OCI-LY7 (cell line): ENCODE measurements around the gene USP37.

Experiments used
- EZH2phosphoT487 ChIP-seq: fragments of 200-600 bp; sonication (generic); IDR thresholded peaks from 2 replicates; pipeline ENCODE4 v1.6.1; 2018; ENCODE audit warnings: low read depth, borderline replicate concordance, mild to moderate bottlenecking, mixed run types, antibody characterized with exemption, low read length, moderate library complexity, mixed read lengths
- TF ChIP-seq, protein P1 (sequence below): fragments of 200-600 bp; sonication (generic); conservative IDR thresholded peaks from 2 replicates; pipeline ENCODE4 v1.5.1; 2014; ENCODE audit warnings: mild to moderate bottlenecking, antibody characterized with exemption, low read length, moderate library complexity, mixed read lengths

GRCh38 chr2:218569038-218569431 lies 884 bp upstream of the USP37 start:
- TF ChIP-seq, protein P1, sequence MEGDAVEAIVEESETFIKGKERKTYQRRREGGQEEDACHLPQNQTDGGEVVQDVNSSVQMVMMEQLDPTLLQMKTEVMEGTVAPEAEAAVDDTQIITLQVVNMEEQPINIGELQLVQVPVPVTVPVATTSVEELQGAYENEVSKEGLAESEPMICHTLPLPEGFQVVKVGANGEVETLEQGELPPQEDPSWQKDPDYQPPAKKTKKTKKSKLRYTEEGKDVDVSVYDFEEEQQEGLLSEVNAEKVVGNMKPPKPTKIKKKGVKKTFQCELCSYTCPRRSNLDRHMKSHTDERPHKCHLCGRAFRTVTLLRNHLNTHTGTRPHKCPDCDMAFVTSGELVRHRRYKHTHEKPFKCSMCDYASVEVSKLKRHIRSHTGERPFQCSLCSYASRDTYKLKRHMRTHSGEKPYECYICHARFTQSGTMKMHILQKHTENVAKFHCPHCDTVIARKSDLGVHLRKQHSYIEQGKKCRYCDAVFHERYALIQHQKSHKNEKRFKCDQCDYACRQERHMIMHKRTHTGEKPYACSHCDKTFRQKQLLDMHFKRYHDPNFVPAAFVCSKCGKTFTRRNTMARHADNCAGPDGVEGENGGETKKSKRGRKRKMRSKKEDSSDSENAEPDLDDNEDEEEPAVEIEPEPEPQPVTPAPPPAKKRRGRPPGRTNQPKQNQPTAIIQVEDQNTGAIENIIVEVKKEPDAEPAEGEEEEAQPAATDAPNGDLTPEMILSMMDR: no peak
- TF ChIP-seq EZH2phosphoT487: no peak
